Measurements from ENCODE around the gene TTC7B.

The TTC7B gene

DNA sequence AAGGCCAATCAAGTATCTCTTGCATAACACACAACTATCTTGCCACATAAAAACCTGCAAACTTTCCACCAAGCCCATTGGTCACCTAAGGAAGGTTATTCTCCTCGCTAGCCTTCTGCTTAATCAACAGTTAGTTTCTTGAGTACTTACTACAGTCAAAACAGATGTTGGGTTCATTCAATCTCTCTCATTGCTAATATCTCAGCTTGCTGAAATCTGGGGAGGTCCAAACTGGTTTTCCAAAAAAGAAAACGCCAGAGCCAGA, 74.6 kb downstream of the TTC7B start:
- no peak for DNase-seq (ENCODE audit: low read depth in 2 of 2)

DNA sequence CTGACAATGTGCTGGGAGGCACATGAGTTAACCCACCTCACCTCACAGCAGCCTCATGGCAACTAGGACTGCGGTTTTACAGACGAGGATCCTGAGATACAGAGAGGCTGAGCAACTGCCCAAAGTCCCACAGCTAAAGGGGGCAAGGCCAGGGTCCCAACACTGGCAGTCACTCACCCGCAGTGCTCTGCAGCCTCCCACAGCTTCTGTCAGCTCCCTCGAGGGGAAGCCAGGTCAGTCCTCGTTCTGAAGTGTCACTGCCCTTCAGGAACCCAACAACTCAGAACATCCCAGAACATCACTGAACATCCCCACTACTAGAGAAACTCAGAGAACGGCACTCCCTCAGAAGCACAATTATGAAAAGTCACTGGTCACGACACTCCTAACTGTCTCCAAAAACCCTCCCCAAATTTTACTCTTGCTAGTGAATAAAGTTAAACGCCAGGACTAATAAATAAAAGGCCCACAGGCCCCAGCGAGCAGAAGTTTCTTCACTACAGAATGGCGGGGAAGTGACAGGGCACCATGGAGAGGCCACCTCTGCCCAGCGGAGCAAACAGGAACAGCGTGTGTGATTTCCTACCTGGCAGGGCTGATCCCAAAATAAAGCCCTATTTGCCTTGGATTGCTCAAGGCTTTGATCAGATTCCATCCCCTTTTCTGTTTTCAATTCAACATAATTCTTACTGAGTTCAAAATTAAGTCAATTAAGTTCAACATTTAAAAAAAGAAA, 75.1 kb downstream of the TTC7B start:
- no peak for DNase-seq (ENCODE audit: low read depth in 2 of 2)

DNA sequence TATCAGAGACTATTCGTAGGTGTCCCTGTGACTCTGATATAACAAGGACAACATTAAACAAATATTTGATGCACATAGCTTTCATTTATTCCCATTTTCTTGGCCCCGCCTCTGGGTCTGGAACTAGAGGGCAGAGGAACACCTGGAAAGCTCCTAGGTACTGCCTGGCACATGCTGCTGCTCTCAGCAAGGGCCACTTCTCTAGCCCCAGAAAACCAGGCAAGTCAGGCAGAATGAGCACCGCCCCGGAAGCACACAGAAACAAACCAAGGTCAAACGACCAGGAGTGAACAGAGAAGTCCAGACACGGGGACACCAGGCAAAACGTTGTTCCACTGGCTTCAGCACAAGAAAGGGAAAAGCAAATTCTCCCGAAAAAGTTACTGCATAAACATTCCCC, 76.1 kb downstream of the TTC7B start:
- no peak for DNase-seq (ENCODE audit: low read depth in 2 of 2)

- no peak for DNase-seq (ENCODE audit: low read depth in 2 of 2)
Observed at GRCh38 chr14:90739318-90740068, 76.7 kb downstream of the TTC7B start.

GRCh38 chr14:90733139-90733808, 83.0 kb downstream of the TTC7B start:
- no peak for DNase-seq (ENCODE audit: low read depth in 2 of 2)

DNA sequence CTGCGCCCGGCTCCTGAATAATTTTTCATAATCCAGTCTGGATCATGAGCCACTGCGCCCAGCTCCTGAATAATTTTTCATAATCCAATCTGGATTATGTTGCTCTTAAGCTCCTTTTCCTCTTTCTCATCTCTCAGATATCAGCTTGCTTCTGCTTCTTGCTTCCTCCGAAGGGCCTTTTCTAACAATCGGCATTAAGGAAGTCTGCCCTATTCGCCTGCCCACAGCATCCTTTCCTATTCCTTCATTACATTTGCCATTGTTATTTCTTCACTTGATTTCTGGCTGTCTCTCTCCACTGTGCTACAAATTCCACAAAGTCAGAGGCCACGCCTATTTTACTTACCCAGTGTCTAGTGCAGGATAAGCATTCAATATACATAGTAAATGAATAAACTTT, 83.5 kb downstream of the TTC7B start:
- no peak for DNase-seq (ENCODE audit: low read depth in 2 of 2)

- DNase-seq (ENCODE audit: low read depth in 2 of 2), result no peak
Observed at GRCh38 chr14:90732139-90732538, 84.1 kb downstream of the TTC7B start.

DNA sequence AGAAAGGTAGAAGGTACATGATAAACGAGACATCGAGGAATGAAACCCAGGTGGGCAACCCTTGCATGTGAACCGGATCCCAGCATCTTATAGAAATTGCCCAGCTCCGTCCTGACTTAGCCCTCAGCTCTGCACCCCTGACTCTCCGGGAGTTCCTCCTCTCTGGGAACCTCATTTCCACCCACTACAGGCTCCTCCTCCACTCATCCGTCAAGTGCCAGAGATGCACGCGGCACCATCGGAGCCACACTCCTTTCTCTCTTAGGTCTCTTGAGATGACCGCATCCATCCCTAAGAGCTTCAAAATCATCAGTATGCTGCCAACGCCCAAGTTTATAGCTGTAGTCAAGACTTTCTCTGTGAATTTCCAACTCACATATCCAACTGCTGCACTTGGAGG, 84.7 kb downstream of the TTC7B start:
- DNase-seq (ENCODE audit: low read depth in 2 of 2), result no peak

GRCh38 chr14:90730206-90730766, 85.9 kb downstream of the TTC7B start:
- no peak for DNase-seq (ENCODE audit: low read depth in 2 of 2)

- DNase-seq (ENCODE audit: low read depth in 2 of 2), result no peak
Observed at GRCh38 chr14:90728951-90729350, 87.3 kb downstream of the TTC7B start.

DNA sequence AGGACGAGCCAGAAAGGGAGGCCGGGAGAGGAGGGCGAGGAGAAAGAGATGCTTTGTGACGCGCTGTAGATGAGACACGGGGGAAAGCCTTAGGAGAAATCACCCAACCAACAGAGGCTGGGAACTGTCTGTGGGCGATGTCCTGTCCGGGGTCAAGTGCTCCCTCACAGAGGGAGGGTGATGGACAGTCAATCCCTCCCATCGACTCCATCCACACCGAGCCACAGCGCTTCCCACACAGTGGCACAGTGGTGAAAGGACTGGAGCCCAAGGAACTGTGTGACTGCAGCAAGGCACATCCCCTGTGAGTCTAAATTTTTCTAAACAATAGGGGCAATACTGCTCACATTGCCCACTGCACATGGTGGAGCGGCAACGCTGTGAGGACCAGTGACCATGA, 89.1 kb downstream of the TTC7B start:
- DNase-seq (ENCODE audit: low read depth in 2 of 2), result no peak

DNA sequence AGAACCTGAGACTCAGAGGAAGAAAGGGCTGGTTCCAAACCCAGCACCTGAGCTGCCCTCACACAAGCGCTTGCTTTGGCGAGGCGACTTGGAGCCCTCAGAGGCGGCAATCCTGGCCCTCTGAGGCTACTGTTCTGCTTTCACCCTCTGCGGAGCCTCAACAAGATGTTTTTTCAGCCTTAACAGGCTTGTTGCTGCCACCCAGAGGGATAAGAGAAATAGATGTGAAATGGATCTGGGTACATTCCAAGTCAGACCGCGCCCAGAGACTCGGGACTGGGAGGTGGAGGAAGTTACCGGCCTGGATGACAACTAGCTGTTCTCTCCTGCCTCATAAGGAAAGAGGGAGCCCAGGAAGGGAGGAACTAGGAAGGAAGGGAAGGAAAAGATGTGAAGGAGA, 89.6 kb downstream of the TTC7B start:
- no peak for DNase-seq (ENCODE audit: low read depth in 2 of 2)

DNA sequence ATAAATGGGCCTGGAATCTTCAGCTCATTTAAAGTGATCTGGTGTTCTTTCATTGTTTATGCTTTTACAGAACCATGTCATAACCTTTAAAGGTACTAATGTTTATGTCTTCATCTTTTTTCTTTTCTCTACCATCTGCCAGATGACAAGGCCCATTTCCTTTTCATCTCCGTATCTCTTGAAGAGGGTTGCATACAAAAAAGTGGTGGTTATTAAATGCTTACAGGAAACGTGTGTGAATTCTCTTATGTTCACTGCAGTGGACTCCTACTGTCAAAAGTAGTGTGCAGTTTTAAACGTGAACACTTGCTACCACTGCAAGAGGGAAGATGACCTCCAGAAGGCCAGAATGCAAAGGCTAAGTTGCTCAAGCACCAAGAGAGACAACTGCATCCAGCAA, 91.4 kb downstream of the TTC7B start:
- DNase-seq (ENCODE audit: low read depth in 2 of 2), result no peak

GRCh38 chr14:90722590-90722989, 93.6 kb downstream of the TTC7B start:
- DNase-seq (ENCODE audit: low read depth in 2 of 2), result no peak

DNA sequence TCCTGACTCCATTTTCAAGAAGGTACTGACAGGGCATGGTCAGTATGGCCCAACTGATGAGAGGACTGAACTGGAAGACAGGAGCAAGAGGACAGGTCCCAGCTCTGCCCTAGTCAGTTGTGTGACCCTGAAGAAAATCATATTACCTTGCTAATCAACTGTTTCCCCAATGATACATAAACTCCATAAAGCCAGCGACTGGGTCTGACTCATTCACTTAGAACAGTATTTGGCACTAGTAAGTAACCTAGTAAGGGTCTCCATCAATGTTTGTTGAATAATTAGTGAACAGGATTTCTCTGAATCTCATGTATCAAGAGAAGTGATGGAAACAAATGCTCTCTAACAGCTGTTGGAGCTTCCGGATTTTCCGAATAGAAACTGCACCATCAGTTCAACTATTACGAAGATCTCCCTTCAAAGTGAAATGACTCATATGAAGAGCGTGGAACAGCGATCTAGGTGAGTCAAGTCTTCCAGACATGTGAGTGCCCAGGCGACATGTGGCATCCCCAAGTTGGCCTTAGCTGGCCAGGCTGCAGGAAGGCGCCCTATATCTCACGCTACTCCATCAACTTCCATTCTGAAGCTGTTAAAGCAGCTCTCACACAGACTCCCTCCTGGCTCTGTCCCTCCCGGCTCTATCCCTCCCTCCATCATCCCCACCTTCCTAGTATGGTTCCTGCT, 94.5 kb downstream of the TTC7B start:
- no peak for DNase-seq (ENCODE audit: low read depth in 2 of 2)

DNA sequence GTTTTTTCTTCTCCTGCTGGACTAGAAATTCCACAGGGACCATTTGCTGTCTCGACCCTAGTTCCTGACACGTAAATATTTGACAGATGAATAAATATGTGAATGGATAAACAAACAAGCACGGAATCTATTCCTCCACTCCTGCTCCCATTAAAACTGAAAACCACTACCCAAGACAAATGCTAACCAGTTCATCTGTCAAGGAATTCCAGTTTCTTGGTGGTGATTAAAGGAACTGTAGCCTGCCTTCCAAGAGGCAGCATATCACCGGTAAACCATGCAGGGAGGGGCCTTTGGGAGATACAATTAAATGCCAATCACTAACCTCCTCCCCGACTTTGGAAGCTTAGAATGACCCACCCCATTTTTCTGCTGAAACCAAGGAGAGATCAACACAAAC, 95.4 kb downstream of the TTC7B start:
- no peak for DNase-seq (ENCODE audit: low read depth in 2 of 2)

DNA sequence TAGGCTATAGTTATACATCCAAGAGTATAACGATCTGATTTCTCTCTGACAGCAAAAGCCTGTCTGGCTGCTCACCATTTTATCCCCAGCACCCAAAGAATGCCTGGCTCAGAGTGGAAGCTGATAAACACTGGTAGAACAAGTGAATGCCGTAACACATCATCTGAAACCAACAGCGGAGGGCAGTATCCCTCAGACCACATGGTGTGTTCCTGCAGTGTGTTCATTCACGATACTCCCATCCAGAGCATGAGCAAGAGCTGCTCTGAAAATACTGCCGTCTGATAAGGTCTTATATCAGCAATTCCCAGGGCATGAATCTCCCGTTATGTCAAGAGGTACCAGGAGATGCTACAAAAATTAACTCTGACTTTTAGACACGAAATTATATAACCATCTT, 95.9 kb downstream of the TTC7B start:
- DNase-seq (ENCODE audit: low read depth in 2 of 2), result no peak

GRCh38 chr14:90717916-90718315, 98.3 kb downstream of the TTC7B start:
- DNase-seq (ENCODE audit: low read depth in 2 of 2), result no peak

DNA sequence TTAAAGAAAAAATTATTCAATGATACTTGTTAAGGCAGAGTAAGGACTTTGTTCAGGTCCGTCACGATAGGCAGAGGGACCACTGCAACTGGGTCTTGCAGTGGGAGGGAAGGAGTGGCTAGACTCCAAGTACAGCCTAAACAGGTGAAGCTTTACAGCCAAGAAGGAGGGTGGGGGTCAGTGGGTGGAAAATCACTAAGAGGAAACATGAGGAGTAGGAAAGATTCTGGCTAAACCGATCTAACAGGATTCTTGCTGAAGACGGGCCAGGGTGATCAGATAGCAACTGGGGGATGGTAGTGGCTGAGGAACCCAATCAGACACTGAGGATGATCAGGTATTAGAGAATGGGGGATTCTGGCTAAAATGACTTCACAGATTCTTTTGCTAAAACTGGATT, 100.2 kb downstream of the TTC7B start:
- DNase-seq (ENCODE audit: low read depth in 2 of 2), result no peak

DNA sequence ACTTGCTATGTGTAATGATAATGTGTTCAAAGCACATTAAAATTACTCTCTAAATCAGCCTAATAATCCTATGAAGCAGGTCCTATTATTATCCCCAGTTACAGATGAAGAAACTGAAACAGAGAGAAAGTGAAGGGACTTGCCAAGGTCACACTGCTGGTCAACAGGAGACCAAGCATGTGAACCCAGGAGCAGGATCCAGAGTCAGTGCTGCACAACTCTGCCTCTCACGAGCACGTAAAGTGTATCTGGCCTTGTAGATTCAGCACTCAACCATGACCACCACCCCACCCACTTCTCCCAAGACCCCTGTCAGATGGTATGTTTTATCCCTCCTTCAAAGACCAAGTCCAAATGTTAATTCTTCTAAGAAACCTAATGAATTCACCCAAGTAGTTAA, 100.7 kb downstream of the TTC7B start:
- DNase-seq (ENCODE audit: low read depth in 2 of 2), result no peak

GRCh38 chr14:90714811-90715210, 101.4 kb downstream of the TTC7B start:
- DNase-seq (ENCODE audit: low read depth in 2 of 2), result no peak

- no peak for DNase-seq (ENCODE audit: low read depth in 2 of 2)
Observed at GRCh38 chr14:90704738-90705392, 111.4 kb downstream of the TTC7B start.
